GM19099 (cell line): ENCODE results near the gene DAO.
A peak's percentile ranks its signal among the peaks of the same experiment; 100 is the strongest.

Experiments used
- POLR2A ChIP-seq: IDR thresholded peaks from 3 replicates; pipeline ENCODE4 v1.6.1; 2011; ENCODE audit warnings: low read depth; ENCODE audit not compliant: insufficient read length; ENCODE audit errors: extremely low read depth

The DAO gene

DNA sequence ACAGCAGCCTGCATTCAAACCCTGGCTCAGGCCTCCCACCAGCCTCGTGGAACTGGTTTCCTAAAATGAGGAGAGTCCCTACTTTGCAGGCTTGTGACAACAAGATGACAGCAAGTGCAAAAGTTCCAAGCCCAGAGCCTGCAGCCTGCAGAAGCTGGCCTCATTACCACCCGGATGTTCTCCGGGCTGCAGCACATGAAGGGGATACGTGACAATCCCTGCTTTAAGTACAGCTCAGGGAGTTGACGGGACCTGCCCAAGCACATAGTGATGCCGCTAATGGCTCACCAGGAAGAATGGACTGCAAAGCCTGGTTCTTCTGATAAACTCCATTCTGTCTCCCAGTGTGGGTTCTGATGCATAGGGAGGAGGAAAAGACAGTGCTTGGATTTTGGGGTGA is 37.5 kb upstream of the DAO start:
- TF ChIP-seq POLR2A: no peak

DNA sequence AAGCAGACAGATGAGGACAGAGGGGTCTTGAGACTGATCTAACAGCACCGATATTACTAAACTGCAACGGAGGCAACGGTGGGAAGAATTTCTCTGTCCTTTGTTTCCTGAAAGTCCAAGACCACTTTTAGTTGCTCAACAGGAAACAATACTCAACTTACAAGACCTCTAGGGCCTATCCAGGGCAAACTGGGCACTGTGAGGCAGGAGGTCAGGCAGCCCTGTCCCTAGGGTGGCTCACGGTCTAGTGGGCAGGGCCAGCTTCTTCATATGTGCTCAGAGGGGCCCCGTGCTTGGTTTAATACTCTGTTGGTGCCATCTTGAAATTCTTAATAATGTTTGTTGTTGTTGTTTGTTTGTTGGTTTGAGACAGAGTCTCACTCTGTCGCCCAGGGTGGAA is 36.7 kb upstream of the DAO start:
- TF ChIP-seq POLR2A: no peak

GRCh38 chr12:108845696-108846095 is 34.2 kb upstream of the DAO start:
- no peak for TF ChIP-seq POLR2A

DNA sequence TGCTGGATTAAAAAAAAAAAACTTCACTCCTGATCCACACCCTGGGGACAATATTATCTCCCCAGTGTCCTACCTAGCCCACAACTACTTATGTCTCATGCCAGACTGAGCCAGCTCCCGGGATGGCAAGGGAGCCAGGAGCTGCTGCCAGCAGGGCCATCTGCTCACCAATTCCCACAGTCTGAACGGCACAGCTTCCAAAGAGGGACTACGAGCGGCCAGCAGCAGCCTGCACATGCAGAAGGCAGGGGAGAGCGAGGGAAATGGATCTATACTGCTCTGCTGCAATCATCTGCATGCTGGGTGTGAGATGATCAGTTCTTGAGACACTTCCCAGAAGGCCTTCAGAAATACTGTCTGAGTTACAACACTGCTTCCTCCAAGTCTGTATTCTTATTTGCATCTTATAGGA is 33.6 kb upstream of the DAO start:
- TF ChIP-seq POLR2A: no peak

GRCh38 chr12:108847705-108848104 is 32.2 kb upstream of the DAO start:
- TF ChIP-seq POLR2A: no peak

DNA sequence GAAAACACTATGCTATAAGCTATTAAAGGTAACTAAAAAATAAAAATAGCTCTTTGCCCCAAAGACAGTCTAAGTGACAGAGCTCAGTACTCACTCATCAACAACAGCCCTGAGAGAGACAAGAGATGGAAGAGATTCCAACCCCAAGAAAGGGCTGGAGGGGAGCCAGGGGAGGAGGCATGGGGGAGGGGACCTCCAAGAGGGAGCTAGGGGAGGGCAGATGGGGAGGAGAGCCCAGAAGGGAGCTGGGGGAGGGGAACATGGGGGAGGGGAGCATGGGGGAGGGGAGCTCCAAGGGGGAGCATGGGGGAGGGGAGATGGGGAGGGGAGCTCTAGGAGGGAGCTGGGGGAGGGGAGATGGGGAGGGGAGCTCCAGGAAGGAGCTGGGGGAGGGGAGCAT is 30.2 kb upstream of the DAO start:
- TF ChIP-seq POLR2A: no peak

DNA sequence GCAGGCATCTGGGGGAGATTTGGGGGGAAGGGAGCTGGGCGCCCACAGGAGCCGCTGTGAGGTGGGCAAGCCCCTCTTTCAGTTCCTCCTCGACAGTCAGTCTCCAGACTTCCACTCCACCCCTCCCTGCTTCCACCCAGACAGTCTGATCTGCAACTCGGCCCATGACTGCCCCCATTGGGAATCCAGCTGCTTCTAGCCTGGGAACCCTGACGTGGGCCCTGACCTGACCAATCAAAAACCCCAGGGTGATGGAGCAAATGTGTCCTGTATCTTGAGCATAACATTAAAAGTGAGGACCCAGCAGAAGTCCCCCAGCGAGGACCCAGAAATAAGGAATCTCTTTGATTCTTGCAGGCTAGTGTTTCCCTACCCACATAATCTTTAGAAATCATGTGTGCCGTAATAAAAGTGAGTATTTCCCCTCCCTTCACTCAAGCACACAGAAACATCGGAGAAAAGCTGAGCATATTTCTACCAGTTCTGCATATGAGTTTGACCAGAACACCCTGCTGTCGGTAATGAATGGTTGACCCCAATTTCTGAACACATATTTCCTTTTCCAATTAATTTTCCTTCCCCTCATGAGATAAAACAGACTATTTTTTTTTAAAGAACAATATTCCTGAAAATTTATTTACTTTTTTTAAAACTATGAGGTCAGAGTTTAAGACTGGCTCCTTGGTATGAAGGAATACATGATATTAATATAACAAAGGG is 28.9 kb upstream of the DAO start:
- no peak for TF ChIP-seq POLR2A

- no peak for TF ChIP-seq POLR2A
Measured at GRCh38 chr12:108852674-108853309, 27.1 kb upstream of the DAO start.

GRCh38 chr12:108853426-108853825 is 26.5 kb upstream of the DAO start:
- TF ChIP-seq POLR2A: no peak

DNA sequence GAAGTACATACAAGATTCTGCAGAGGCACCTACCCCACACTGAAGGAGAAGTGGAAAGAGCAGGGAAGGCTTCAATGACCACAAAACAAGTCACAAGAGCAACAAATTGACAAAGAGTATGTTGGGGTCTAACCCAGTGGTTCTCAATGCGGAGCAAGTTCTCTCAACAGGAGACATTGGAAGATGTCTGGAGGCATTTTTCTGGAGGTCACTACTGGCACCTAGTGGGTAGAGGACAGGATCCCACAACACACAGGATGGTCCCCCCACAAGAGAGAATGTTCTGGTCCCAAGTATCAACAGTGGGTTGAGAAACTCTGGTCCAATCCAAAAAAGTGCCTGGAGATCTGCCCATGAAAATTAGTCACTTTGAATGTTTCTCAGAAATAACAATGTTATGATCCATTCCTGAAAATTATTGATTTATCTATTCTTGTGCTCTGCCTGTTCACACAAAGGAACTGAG is 25.9 kb upstream of the DAO start:
- TF ChIP-seq POLR2A: no peak

GRCh38 chr12:108854451-108855283 is 25.2 kb upstream of the DAO start:
- TF ChIP-seq POLR2A: no peak

GRCh38 chr12:108855284-108856169 is 24.4 kb upstream of the DAO start:
- no peak for TF ChIP-seq POLR2A

DNA sequence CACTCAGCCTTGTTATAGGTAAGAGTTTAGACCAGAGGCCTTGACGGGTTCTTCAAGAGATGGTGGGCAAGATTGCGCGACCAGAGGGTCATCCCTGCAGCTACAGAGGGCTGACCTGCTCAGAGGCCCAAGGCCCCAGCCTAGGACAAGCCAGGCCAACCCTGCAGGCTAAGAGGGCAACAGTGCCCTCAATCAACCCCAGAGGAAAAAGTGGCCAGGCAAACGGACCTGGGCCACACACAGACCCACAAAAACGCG is 23.8 kb upstream of the DAO start:
- no peak for TF ChIP-seq POLR2A

GRCh38 chr12:108856428-108857157 is 23.3 kb upstream of the DAO start:
- peak; percentile 45 for TF ChIP-seq POLR2A

DNA sequence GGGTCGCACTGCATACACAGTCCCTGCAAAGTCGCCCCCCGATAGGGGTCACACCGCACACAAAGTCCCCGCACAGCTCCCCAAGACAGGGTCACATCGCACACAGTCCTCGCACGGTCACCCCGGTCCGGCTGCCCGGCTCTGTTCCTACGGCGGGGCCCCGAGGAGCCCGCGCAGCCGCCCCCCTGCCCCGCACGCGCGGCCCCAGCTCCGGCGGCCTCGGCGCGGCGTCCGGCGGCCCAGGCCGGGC is 22.8 kb upstream of the DAO start:
- no peak for TF ChIP-seq POLR2A
